Right hindlimb (tissue), 1 donor: ENCODE data around the gene OCA2.
"Not testable (repeated sequence)": the region's sequence is repeated elsewhere in the genome, so short reads cannot be mapped to it uniquely, and the experiment has no call there.

Experiments used
- DNase-seq: peaks from one replicate; pipeline ENCODE4 v3.0.0-alpha.2; 2018

The OCA2 gene

GRCh38 chr15:27767430-27767829, 331.7 kb downstream of the OCA2 start:
- DNase-seq, result not testable (repeated sequence)

GRCh38 chr15:27764339-27764738, 334.8 kb downstream of the OCA2 start:
- DNase-seq, result no peak

GRCh38 chr15:27763514-27763913, 335.6 kb downstream of the OCA2 start:
- no peak for DNase-seq

GRCh38 chr15:27762471-27762870, 336.6 kb downstream of the OCA2 start:
- DNase-seq, result no peak

DNA sequence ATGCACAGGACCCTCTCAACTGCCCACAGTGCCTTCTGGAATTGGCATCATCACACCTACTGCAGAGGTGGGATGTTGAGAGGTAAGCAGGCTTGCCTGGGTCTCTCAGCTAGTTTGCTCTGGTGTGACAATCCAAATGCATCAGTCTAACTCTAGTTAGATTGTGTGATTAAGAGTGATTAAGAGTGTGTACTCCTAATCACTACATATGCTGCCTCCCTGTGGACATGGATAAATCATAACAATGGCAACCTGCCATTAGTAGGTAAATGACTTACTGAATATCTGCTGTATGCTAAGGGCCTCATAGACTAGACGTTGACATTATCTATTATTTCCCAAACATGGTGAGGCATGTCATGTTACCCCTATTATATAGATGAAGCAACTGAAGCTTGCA, 342.1 kb downstream of the OCA2 start:
- no peak for DNase-seq

- DNase-seq, result no peak
Observed at GRCh38 chr15:27752691-27753090, 346.4 kb downstream of the OCA2 start.

DNA sequence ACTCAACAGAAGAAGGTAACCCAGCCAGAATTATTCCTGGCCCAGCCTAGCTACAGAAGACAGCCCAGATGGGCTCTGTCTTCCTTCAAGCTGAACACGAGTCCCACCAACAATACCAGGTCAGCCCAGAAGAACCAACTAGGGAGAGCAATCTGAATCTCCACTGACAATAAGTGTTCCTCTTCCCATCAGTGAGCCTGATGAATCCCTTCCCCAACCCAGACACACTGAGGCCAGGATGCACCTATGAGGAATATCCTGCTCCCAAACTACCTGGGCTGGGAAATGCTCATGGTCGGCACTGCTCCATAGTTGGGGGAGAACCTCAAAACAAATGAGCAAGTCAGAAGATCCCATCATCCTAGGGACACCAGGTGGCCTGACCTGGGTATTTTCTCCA, 351.1 kb downstream of the OCA2 start:
- no peak for DNase-seq

DNA sequence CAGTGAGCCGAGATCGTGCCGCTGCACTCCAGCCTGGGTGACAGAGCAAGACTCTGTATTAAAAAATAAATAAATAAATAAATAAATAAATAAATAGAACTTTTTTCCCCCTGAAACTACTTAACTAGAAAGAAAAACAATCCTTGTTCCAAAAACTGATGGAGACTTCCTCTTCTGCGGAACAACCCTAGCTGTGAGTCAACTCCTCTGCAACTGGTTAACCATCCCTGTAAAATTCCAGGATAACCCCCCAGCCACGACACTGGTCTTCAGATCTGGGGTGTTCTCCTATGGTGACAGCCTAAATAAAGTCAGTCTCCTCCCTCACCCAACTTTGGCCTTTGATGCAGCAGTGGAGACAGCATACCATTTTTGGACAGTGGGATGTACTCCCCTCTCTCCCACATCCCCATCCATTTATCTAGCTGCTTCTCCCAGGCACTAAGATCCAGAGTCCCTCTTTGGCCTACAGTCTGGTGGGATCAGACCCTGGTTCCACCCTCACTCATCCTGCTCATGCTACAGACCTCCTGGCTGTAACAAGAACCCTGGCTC, 352.6 kb downstream of the OCA2 start:
- no peak for DNase-seq

DNA sequence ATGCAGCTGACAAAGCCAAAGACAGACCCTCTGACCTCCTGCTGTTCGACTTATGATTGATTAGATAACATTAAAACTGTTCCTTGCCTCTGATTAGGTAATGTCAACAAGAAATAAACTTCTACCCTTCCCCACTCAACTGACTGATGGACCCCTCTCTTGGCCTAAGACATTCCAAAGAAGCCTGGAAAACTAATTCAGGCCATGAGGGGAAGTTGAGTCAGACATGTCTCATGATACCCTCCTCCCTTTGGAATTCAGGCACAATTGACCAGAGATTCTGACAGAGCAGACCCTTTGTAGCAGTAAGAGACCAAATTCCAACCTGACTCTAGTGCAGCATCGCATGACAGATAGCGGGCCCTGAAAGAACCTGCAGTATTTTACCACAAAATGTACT, 354.5 kb downstream of the OCA2 start:
- DNase-seq, result no peak

GRCh38 chr15:27743638-27744037, 355.5 kb downstream of the OCA2 start:
- no peak for DNase-seq

DNA sequence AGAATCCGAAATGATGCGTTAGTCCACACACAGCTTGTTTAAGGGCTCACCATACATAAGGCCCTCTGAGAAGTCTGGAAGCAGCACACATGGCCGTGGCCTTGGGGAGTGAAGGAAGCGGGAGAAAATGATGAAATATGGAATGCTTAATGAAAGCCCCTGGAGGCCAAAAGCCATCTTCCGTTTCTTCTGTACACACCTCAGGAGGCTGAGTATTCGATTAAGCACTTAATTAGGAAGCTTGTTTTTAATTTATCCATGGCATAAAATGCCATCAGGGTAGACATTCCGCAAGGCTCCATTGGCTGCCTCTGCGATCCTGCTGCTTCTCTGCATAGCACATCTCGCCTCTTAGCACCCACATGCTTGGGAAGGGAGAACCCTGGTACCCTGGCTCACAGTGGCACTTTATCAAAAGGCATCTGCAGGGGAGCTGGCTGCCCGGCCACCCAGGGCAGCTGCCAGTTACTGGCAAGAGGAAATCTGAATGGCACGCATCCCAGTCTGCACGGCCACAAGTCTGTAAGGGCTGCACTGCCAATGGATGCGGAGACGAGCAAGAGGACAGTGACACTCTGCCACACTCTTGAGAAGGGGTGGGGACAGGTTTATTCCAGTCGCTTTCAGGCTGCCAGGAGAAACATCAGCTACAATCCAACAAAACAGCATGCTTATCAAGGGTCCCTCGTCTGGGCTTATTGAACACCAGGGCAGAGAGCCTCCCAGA, 356.2 kb downstream of the OCA2 start:
- no peak for DNase-seq

DNA sequence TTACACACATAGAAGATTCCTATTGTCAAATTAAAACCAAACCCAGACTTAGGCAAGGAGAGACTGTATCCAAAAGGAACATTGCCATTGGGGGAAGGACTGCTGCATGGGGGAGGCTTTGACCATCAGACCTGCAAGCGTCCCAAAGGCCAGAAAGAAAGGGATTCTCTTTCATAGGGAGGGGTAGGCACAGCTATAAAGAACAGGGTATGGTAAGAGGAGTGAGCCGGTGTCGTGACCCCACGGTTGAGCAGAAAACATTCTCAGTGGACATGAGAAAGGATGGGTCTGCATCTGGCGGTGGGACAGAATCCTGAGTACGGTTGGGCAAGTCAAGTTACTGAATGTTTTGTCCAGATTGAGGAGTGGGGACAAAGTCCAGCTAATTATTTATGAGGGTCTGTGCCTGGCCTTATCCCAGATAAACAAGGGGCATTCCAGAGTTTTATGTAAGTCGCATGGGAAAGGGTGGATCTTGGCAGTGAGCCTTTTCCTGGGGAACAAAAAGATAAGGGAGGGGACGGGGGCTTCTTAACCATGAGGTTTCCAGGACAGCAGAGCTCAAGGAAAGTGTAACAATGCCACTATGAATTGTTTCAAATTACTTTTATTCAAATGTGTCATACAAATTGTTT, 357.8 kb downstream of the OCA2 start:
- no peak for DNase-seq

GRCh38 chr15:27734785-27735495, 364.2 kb downstream of the OCA2 start:
- DNase-seq, result no peak

- no peak for DNase-seq
Observed at GRCh38 chr15:27731776-27732175, 367.3 kb downstream of the OCA2 start.

DNA sequence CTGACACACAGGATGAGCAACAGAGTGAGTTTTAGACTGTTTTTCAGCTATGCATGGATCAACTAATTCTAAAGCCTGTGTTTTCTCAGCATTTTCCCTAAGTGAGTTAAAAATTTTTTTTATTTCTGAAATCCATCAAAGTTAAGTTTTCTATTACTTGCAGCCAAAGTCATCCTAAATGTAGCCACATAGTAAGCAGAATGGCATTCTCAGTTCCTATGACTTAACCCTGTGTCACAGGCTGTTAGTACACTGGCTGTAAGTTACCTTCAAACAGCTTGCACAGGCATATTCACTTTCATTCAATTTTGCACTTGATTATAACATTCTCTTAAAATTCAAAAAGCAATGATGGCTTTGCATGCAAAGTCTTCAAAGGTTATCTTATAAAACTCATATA, 368.2 kb downstream of the OCA2 start:
- no peak for DNase-seq

- DNase-seq, result peak; percentile 56
Observed at GRCh38 chr15:27725731-27726130, 373.4 kb downstream of the OCA2 start.

GRCh38 chr15:27723821-27724220, 375.3 kb downstream of the OCA2 start:
- no peak for DNase-seq

- DNase-seq, result no peak
Observed at GRCh38 chr15:27722102-27722501, 377.0 kb downstream of the OCA2 start.

DNA sequence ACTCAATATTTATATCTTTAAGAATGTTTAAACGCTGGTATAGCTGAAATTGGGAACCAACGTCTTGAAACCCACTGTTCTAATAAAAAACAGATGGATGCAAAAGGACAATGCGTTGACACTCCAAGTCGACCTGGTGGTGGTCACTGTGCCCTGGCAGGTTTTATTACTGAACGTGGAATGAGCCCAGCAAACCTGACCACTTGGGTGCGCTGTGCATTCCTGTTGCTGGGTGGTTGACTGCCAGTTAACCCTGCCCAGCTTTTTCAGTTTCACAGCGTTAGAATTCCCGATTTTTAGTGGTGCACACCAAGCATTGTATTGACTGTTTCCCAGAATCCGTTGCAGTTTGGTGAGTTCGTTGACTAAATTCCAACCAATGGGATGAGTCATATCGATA, 384.4 kb downstream of the OCA2 start:
- no peak for DNase-seq

DNA sequence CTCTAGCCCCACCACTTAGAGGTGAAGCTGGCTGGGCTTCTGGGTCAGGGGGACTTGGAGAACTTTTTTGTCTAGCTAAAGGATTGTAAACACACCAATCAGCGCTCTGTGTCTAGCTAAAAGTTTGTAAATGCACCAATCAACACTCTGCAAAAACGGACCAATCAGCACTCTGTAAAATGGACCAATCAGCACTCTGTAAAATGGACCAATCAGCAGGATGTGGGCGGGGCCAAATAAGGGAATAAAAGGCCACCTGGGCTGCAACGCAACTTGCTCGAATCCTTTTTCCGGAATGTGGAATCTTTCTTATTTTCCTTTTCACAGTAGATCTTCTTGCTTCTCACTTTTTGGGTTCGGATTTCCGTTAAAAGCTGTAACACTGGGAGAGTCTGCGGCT, 385.3 kb downstream of the OCA2 start:
- not testable (repeated sequence) for DNase-seq

DNA sequence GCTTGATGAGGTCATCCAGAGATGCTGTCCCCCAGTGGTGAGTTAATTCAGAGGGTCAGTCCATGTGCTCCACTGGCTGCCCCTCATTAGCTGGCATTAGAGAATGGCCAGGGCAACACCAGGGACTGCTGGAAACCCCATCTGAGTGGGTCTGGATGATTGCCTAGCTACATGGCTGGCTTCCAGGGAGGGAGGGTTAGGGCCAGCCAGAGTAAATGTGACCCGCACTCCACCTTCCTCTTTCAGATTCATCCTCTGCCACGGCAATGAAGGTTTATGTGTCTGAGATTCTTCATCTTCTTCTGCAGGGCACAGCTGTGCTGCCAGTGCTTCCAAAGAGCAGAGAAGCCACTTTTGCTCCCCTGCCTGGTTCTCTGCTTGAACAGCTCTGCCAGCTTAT, 391.9 kb downstream of the OCA2 start:
- peak; percentile 40 for DNase-seq

GRCh38 chr15:27706300-27706699, 392.8 kb downstream of the OCA2 start:
- DNase-seq, result no peak

DNA sequence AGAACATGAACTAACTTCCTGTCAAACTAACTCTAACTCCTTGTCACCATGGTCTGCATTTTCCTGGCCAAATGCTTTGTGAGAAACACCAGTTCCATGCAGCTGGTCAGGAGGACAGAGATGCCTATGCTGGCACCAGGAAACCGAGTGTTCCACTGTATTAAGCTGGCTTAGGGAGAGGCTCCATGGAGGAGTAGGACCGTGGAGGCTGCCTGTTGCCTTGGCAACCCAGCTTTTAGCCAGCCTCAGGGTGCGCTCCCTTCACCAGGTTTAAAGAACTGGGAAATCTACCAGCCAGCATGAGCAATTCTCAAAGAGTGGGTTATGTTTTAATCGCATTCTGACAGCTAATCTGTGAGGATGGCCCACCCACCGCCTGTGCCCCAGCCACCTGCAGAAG, 394.1 kb downstream of the OCA2 start:
- no peak for DNase-seq
